K562 (cell line): ENCODE results near the gene IGSF3. TPM values are rescaled to one million over a fixed set of nuclear protein-coding genes. Genes with fewer than 3 reads are reported as not detected.
A peak's percentile ranks its signal among the peaks of the same experiment; 100 is the strongest.

Experiments used
- BRF1 ChIP-seq: IDR thresholded peaks from 3 replicates; pipeline ENCODE4 v1.6.1; 2011; ENCODE audit warnings: borderline replicate concordance, mild to moderate bottlenecking; ENCODE audit not compliant: insufficient read length; ENCODE audit errors: extremely low read depth
- CAMTA2 ChIP-seq: fragments of 250-450 bp; sonication (Bioruptor Pico); conservative IDR thresholded peaks from 2 replicates; pipeline ENCODE4 v1.5.1; 2022
- ELF4 ChIP-seq: fragments of 450-650 bp; formaldehyde crosslinking; IDR thresholded peaks from 2 replicates; pipeline ENCODE4 v1.4.0; 2022; ENCODE audit warnings: missing genetic modification characterization
- FOS ChIP-seq: IDR thresholded peaks from 3 replicates; pipeline ENCODE4 v1.6.1; 2011; ENCODE audit not compliant: insufficient read length; ENCODE audit errors: extremely low read depth
- NCOA4 ChIP-seq: fragments of 450-650 bp; IDR thresholded peaks from 2 replicates; pipeline ENCODE4 v1.6.1; 2018; ENCODE audit warnings: mild to moderate bottlenecking; ENCODE audit not compliant: partially characterized antibody
- NUFIP1 ChIP-seq: fragments of 450-650 bp; IDR thresholded peaks from 2 replicates; pipeline ENCODE4 v1.6.1; 2018; ENCODE audit not compliant: partially characterized antibody
- POLR2B ChIP-seq: fragments of 450-650 bp; IDR thresholded peaks from 2 replicates; pipeline ENCODE4 v1.6.1; 2018; ENCODE audit warnings: low read depth; ENCODE audit not compliant: partially characterized antibody
- SAP30 ChIP-seq: fragments of 200-600 bp; sonication (generic); IDR thresholded peaks from 2 replicates; pipeline ENCODE4 v1.6.1; 2012; ENCODE audit warnings: borderline replicate concordance, low read depth, mild to moderate bottlenecking, moderate library complexity, low read length, control low read depth, inconsistent platforms; ENCODE audit not compliant: insufficient read depth, poor library complexity, severe bottlenecking
- SNRNP70 ChIP-seq: fragments of 200-400 bp; formaldehyde crosslinking; optimal IDR thresholded peaks from 2 replicates; pipeline ENCODE3; 2017; ENCODE audit warnings: low read depth, low read length
- SP2 ChIP-seq: IDR thresholded peaks from 2 replicates; pipeline ENCODE4 v1.6.1; 2011; ENCODE audit warnings: mild to moderate bottlenecking, low read depth, low read length, moderate library complexity; ENCODE audit not compliant: poor library complexity, severe bottlenecking; ENCODE audit errors: extremely low read depth
- ZFP36 ChIP-seq: fragments of 150-350 bp; IDR thresholded peaks from 2 replicates; pipeline ENCODE4 v1.6.1; 2018; ENCODE audit warnings: low read length, low read depth; ENCODE audit not compliant: partially characterized antibody
- ZNF124 ChIP-seq: sonication (generic); formaldehyde crosslinking; IDR thresholded peaks from 2 replicates; pipeline ENCODE4 v1.8.1; 2022; ENCODE audit warnings: missing genetic modification reagents
- ZNF143 ChIP-seq: sonication (generic); formaldehyde crosslinking; IDR thresholded peaks from 2 replicates; pipeline ENCODE4 v1.9.0; 2022; ENCODE audit warnings: mild to moderate bottlenecking, missing genetic modification reagents
- polyA plus RNA-seq, 8 experiments: library from polyadenylated mRNA; depleted of rRNA in 4 of 8; stranded (reverse) in 5 of 8; unstranded in 3 of 8; fragments of >200 nt; fragmentation: Nextera tagmentation in 2 of 8; fragmentation: Illumina TruSeq in 1 of 8; extraction: Ambion mirVana in 2 of 8; extraction: Trizol in 1 of 8; gene quantifications; 2 replicates each; pipeline versions ENCODE4 v1.2.1 to v1.2.3, GENCODE V29; 2011 to 2014; ENCODE audit warnings: inconsistent platforms in 1 of 8, missing spikeins in 1 of 8
- total RNA-seq, 7 experiments: library from RNA; depleted of rRNA in 6 of 7; stranded (reverse); fragments of >200 nt in 6 of 7; fragmentation: Illumina TruSeq in 2 of 7; extraction: Trizol in 2 of 7; gene quantifications; 2 replicates each; pipeline versions ENCODE4 v1.2.1 to v1.2.3, GENCODE V29; 2011 to 2021; ENCODE audit warnings: low replicate concordance in 1 of 7
- TF ChIP-seq, protein P1 (sequence below), 2 experiments: fragments of 450-650 bp in 1 of 2; sonication (generic) in 1 of 2; formaldehyde crosslinking in 1 of 2; IDR thresholded peaks in 1 of 2; conservative IDR thresholded peaks in 1 of 2; 2 replicates each; pipeline versions ENCODE4 v1.6.1 to v1.8.1; 2016 to 2023; ENCODE audit warnings: mild to moderate bottlenecking in 2 of 2, moderate library complexity in 2 of 2, inconsistent platforms in 1 of 2, missing genetic modification reagents in 1 of 2
- TF ChIP-seq, protein P2 (sequence below): sonication (generic); formaldehyde crosslinking; IDR thresholded peaks from 2 replicates; pipeline ENCODE4 v1.8.1; 2023; ENCODE audit warnings: missing genetic modification reagents, mild to moderate bottlenecking, borderline replicate concordance
- TF ChIP-seq, protein P3 (sequence below): sonication (generic); formaldehyde crosslinking; IDR thresholded peaks from 2 replicates; pipeline ENCODE4 v1.8.0; 2022; ENCODE audit warnings: missing genetic modification reagents, mild to moderate bottlenecking, moderate library complexity, borderline replicate concordance
- TF ChIP-seq, protein P4 (sequence below): fragments of 250-450 bp; sonication (Bioruptor Pico); IDR thresholded peaks from 2 replicates; pipeline ENCODE4 v1.4.0; 2020

IGSF3 gene
- total and polyA plus RNA-seq, 9 of the 15 experiments (the other 6 are each of a cell fraction or from before 2014, with no cell fraction given), result 1.1 to 15.0 (median 8.3) TPM

DNA sequence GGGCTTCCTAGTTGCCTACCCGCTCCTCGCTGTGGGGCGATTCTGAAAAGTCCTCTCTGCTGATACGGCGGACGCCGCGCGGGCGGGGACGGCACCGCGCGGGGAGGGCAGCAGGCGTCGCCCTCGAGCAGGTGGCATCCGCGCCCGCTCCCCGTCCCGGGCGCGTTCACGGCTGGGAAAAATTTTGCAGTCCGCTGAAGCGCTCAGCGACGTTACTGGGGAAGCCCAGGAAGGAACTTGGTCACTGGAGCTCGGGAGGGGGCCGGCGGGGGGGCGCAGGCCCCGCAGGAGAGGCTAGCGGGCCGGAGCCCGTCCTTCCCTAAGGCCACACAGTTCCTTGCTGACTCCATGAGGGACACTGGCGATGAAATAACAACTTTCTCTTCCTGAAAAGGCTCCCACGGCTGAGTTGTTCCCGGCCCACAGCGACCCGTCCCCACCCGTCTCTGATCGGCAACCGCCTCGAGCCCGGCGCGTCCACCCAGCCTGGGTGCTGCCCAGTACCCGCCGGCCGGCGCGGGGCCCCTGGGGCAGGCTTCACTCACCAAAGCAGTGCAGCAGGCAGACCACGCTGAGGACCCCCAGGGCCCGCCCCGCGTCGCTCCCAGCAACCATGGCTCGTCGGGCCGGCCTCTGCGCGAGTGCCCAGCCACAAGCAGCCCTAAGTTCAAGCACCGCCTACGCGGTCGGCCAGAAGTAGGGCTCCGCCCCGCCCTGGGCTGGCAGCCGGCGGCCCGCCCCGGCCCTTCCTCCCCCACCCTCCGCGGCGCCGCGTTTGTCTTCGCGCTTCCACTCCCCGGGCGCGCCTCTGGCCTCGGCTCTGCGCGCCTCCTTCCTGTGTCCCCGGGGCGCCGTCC is 96.9 kb downstream of the IGSF3 start, which contains the start of gene CD58 (continued):
- TF ChIP-seq, protein P1, sequence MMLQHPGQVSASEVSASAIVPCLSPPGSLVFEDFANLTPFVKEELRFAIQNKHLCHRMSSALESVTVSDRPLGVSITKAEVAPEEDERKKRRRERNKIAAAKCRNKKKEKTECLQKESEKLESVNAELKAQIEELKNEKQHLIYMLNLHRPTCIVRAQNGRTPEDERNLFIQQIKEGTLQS (IDR thresholded peaks at IDR 0.05), result no peak
- TF ChIP-seq, protein P1 (CRISPR knock-in tag; conservative IDR thresholded peaks at IDR 0.05), result no peak
- TF ChIP-seq SP2 (no peak), NCOA4 (no peak), BRF1 (no peak), POLR2B (peak; percentile 80), SNRNP70 (no peak), FOS (no peak), ZFP36 (no peak), SAP30 (peak; percentile 45), ELF4 (0 out of 2 replicates have a peak, but pooled peaks have one; percentile 6), NUFIP1 (no peak), ZNF124 (CRISPR knock-in tag) (no peak), ZNF143 (CRISPR knock-in tag) (0 out of 2 replicates have a peak, but pooled peaks have one; percentile 15), CAMTA2 (CRISPR knock-in tag) (0 out of 2 replicates have a peak, but pooled peaks have one; percentile 75)
- TF ChIP-seq, protein P2, sequence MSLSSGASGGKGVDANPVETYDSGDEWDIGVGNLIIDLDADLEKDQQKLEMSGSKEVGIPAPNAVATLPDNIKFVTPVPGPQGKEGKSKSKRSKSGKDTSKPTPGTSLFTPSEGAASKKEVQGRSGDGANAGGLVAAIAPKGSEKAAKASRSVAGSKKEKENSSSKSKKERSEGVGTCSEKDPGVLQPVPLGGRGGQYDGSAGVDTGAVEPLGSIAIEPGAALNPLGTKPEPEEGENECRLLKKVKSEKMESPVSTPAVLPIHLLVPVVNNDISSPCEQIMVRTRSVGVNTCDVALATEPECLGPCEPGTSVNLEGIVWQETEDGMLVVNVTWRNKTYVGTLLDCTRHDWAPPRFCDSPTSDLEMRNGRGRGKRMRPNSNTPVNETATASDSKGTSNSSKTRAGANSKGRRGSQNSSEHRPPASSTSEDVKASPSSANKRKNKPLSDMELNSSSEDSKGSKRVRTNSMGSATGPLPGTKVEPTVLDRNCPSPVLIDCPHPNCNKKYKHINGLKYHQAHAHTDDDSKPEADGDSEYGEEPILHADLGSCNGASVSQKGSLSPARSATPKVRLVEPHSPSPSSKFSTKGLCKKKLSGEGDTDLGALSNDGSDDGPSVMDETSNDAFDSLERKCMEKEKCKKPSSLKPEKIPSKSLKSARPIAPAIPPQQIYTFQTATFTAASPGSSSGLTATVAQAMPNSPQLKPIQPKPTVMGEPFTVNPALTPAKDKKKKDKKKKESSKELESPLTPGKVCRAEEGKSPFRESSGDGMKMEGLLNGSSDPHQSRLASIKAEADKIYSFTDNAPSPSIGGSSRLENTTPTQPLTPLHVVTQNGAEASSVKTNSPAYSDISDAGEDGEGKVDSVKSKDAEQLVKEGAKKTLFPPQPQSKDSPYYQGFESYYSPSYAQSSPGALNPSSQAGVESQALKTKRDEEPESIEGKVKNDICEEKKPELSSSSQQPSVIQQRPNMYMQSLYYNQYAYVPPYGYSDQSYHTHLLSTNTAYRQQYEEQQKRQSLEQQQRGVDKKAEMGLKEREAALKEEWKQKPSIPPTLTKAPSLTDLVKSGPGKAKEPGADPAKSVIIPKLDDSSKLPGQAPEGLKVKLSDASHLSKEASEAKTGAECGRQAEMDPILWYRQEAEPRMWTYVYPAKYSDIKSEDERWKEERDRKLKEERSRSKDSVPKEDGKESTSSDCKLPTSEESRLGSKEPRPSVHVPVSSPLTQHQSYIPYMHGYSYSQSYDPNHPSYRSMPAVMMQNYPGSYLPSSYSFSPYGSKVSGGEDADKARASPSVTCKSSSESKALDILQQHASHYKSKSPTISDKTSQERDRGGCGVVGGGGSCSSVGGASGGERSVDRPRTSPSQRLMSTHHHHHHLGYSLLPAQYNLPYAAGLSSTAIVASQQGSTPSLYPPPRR, result no peak
- TF ChIP-seq, protein P3, sequence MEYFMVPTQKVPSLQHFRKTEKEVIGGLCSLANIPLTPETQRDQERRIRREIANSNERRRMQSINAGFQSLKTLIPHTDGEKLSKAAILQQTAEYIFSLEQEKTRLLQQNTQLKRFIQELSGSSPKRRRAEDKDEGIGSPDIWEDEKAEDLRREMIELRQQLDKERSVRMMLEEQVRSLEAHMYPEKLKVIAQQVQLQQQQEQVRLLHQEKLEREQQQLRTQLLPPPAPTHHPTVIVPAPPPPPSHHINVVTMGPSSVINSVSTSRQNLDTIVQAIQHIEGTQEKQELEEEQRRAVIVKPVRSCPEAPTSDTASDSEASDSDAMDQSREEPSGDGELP (CRISPR knock-in tag), result peak; percentile 6; the same call in 1 of the 2 replicates
- TF ChIP-seq, protein P4, sequence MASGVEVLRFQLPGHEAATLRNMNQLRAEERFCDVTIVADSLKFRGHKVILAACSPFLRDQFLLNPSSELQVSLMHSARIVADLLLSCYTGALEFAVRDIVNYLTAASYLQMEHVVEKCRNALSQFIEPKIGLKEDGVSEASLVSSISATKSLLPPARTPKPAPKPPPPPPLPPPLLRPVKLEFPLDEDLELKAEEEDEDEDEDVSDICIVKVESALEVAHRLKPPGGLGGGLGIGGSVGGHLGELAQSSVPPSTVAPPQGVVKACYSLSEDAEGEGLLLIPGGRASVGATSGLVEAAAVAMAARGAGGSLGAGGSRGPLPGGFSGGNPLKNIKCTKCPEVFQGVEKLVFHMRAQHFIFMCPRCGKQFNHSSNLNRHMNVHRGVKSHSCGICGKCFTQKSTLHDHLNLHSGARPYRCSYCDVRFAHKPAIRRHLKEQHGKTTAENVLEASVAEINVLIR (CRISPR knock-in tag), result no peak
